ENCODE results near the gene DCANP1. TPM values are rescaled to one million over a fixed set of nuclear protein-coding genes. Genes with fewer than 3 reads are reported as not detected.

Gene DCANP1
- total and polyA plus RNA-seq, 10 donors = 0.23 to 2.4 (median 0.71) TPM

- no peak for DNase-seq
- TF ChIP-seq, protein P1, sequence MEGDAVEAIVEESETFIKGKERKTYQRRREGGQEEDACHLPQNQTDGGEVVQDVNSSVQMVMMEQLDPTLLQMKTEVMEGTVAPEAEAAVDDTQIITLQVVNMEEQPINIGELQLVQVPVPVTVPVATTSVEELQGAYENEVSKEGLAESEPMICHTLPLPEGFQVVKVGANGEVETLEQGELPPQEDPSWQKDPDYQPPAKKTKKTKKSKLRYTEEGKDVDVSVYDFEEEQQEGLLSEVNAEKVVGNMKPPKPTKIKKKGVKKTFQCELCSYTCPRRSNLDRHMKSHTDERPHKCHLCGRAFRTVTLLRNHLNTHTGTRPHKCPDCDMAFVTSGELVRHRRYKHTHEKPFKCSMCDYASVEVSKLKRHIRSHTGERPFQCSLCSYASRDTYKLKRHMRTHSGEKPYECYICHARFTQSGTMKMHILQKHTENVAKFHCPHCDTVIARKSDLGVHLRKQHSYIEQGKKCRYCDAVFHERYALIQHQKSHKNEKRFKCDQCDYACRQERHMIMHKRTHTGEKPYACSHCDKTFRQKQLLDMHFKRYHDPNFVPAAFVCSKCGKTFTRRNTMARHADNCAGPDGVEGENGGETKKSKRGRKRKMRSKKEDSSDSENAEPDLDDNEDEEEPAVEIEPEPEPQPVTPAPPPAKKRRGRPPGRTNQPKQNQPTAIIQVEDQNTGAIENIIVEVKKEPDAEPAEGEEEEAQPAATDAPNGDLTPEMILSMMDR (IDR thresholded peaks at IDR 0.05 in 8 of 11, conservative IDR thresholded peaks at IDR 0.05 in 3 of 11) = no peak
- TF ChIP-seq POLR2A (IDR thresholded peaks at IDR 0.05) (no peak), POLR2AphosphoS5 (IDR thresholded peaks at IDR 0.05) (no peak)
- WGBS, 5 donors = 68 to 81% (median 74%) methylated on average over 8 to 14 of the region's 14 CpGs
- Histone ChIP-seq H3K4me3 (no peak overlapping the region), H3K4me1 (peaks cover 0 to 10% (median 0%) of the 10 kb centered on the region in 6 donors), H3K27ac (no peak overlapping the region), H3K9me3 (no peaks in the 10 kb centered on the region), H3K27me3 (replicated peaks in 1 of 7) (no peaks in the 10 kb centered on the region), H3K36me3 (no peaks in the 10 kb centered on the region)
- intact Hi-C loops (cut with DNase I; ENCODE audit: low total_unique reads) = no loop called here
Observed at GRCh38 chr5:135445306-135445985, 1.7 kb downstream of the DCANP1 start.

GRCh38 chr5:135444881-135445280, 2.3 kb downstream of the DCANP1 start:
- intact Hi-C loops (cut with DNase I; ENCODE audit: low total_unique reads) = no loop called here
- H3K36me3 ChIP-seq = no peaks in the 10 kb centered on the region
- H3K27ac ChIP-seq = no peak overlapping the region
- H3K27me3 ChIP-seq (replicated peaks in 1 of 7) = no peaks in the 10 kb centered on the region
- 76 to 85% (median 78%) methylated on average over 6 of the region's 6 CpGs for WGBS, 5 donors
- no peak for DNase-seq
- H3K9me3 ChIP-seq = no peaks in the 10 kb centered on the region
- peaks cover 0 to 10% (median 0%) of the 10 kb centered on the region in 6 donors for H3K4me1 ChIP-seq
- no peak for TF ChIP-seq POLR2AphosphoS5 (IDR thresholded peaks at IDR 0.05)
- TF ChIP-seq, protein P1 (IDR thresholded peaks at IDR 0.05 in 8 of 11, conservative IDR thresholded peaks at IDR 0.05 in 3 of 11) = no peak
- TF ChIP-seq POLR2A (IDR thresholded peaks at IDR 0.05) = no peak
- no peak overlapping the region for H3K4me3 ChIP-seq

- peak; percentile 66 for DNase-seq
- intact Hi-C loops (cut with DNase I; ENCODE audit: low total_unique reads) = no loop called here
- WGBS, 5 donors = 69 to 80% (median 73%) methylated on average over 13 of the region's 13 CpGs
- H3K27me3 ChIP-seq (replicated peaks in 1 of 7) = no peaks in the 10 kb centered on the region
- no peak for TF ChIP-seq POLR2A (IDR thresholded peaks at IDR 0.05)
- no peaks in the 10 kb centered on the region for H3K36me3 ChIP-seq
- no peaks in the 10 kb centered on the region for H3K9me3 ChIP-seq
- no peak overlapping the region for H3K4me3 ChIP-seq
- no peak overlapping the region for H3K27ac ChIP-seq
- H3K4me1 ChIP-seq = peaks cover 0 to 11% (median 0%) of the 10 kb centered on the region in 6 donors
Observed at GRCh38 chr5:135444360-135444759, 2.8 kb downstream of the DCANP1 start.

- DNase-seq = no peak
Observed at GRCh38 chr5:135443161-135443960, 3.8 kb downstream of the DCANP1 start.

More at GRCh38 chr5:135443161-135443960, 3.8 kb downstream of the DCANP1 start:
- Histone ChIP-seq H3K27me3 (replicated peaks in 1 of 7) (no peaks in the 10 kb centered on the region), H3K4me3 (no peak overlapping the region), H3K27ac (no peak overlapping the region), H3K4me1 (peaks cover 0 to 21% (median under 1%) of the 10 kb centered on the region in 6 donors), H3K9me3 (no peaks in the 10 kb centered on the region), H3K36me3 (no peaks in the 10 kb centered on the region)
- intact Hi-C loops (cut with DNase I; ENCODE audit: low total_unique reads) = no loop called here
- TF ChIP-seq, protein P1 (IDR thresholded peaks at IDR 0.05 in 8 of 11, conservative IDR thresholded peaks at IDR 0.05 in 3 of 11) = no peak
- TF ChIP-seq POLR2A (IDR thresholded peaks at IDR 0.05) = no peak
- TF ChIP-seq POLR2AphosphoS5 (IDR thresholded peaks at IDR 0.05) = no peak
- 66 to 90% (median 82%) methylated on average over 5 to 6 of the region's 6 CpGs for WGBS, 5 donors
